HG03097 (cell line): ENCODE data around the gene CACNA2D1.

Experiments used
- ATAC-seq: cut with Tn5 transposase; IDR thresholded peaks from one replicate; pipeline ENCODE4 v1.9.1; 2021; ENCODE audit not compliant: unreplicated experiment, low FRiP score

CACNA2D1 gene

DNA sequence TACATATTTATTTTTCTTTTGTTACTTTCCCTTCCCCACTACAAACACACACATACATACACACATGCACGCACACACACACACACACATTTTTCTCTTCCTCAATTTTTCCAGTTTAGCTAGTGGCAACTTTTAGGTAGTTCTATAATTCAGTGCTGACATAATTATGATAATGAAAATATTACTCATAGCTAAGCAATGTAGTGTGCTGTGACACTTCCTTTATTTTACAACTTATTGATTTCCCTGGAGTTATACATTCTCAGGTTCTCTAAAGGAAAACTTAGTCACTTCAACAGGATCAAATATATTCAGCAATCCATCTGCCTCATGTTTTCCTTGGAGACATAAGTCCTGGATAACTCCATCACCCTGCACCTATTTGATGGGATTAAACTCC is 151.6 kb downstream of the CACNA2D1 start:
- ATAC-seq: no peak

DNA sequence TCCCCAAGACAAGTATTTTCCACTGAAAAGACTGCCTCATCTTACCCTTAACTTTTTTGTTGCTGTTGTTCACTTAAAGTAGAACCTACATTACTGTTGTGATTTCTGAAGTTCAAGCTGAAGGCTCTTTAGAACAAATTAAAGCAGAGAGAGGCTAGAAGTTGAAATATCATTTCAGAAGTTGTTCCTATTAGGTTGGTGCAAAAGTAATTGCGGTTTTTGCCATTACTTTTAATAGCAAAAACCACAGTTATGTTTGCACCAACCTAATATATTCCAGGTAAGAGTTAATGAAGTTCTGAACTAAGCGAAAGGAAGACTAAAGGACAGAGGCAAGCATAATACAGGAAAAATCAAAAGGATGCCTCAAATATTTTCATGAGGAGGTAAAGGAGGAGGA is 153.7 kb downstream of the CACNA2D1 start:
- no peak for ATAC-seq

- ATAC-seq: no peak
Observed at GRCh38 chr7:82289152-82289535, 154.4 kb downstream of the CACNA2D1 start.

- ATAC-seq: no peak
Observed at GRCh38 chr7:82286798-82287140, 156.8 kb downstream of the CACNA2D1 start.

DNA sequence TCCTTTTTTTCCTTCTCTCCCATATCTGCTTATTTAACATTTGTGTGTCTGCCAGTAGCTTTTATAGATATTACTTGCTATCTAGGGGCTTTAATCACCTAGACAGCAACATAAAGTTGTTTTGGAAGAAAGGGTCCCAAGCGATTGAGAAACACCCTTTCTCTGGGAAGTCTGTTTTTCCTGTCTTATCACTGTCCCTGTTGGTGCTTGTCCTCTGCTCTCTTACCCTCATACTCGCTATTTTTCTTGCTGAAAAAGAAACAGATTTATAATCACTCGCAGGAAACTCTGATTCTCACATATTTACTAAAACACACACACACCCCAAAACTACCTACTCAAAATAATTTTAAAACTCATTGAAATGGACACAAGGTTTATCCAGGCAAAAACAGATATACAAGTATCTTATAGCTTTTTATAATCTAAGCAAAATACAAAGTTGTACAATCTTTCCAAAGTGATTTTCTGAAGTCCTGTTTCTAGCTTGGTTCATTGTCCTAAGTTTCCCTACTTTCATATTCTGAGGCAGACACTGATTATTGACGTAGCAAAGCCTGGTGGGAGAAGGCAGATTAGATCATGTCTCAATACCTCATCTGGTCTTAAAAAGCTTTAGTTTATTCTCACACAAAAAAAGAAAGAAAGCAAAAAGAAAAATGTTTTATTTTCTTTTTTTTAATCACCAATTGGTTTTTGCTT is 157.3 kb downstream of the CACNA2D1 start:
- ATAC-seq: no peak

- no peak for ATAC-seq
Observed at GRCh38 chr7:82284936-82285519, 158.5 kb downstream of the CACNA2D1 start.

DNA sequence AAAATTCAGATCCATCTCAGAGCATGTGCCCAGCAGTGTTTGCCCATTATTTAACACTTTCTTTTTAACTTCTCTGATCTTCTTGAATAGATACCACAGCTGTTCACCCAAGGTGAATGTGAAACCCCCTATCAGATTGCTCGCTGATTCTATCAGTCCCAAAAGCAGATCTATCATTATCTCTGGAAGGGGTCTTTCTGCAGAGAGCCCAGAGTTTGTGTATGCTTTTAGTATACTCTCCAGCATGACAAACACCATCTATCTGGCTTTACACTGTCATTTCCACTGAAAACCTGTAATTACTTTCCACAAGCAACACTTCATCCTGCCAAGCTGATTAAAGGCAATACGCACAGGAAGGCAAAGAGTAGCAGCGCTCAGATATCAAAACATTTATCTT is 168.2 kb downstream of the CACNA2D1 start:
- ATAC-seq: no peak

GRCh38 chr7:82274681-82275080 is 168.9 kb downstream of the CACNA2D1 start:
- ATAC-seq: no peak

DNA sequence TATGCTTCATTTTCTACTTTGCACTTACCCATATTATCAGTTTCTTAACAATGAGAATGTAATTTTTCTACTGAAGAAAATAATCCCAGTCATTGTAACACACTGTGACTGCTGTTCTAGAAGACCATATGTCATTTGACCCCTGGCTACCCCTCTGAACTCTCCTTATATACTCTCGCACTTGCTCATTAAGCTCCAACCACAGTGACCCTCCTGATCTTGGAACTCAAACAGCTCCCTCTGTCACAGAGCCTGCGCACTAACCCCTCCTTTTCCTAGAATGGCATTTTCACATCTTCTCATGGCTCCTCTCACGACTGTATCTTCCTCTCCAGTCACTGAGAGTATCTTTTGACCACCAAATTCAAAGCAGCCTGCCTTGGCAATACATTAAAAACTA is 169.7 kb downstream of the CACNA2D1 start:
- no peak for ATAC-seq

- ATAC-seq: no peak
Observed at GRCh38 chr7:82270870-82271269, 172.7 kb downstream of the CACNA2D1 start.

GRCh38 chr7:82268632-82269031 is 174.9 kb downstream of the CACNA2D1 start:
- ATAC-seq: no peak

DNA sequence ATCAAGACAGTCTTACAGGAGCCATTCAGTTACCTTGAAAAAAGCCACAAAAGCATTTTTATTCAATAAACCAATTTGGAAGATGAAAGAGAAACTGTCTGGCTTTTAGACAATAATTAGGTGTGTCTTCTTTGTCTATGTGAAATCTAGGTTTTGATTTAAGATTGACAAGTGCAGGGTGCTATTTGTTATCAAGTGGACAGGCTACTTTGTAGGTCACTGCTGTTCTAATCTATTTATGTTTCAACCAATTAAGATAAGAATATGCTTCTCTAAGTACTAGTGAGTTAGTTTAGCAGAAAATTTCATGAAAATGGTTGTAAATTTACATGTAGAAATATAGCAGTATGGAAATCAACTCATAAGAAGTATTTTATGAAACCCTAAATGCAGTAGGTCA is 177.5 kb downstream of the CACNA2D1 start:
- no peak for ATAC-seq

GRCh38 chr7:82264783-82265305 is 178.7 kb downstream of the CACNA2D1 start:
- no peak for ATAC-seq

- ATAC-seq: no peak
Observed at GRCh38 chr7:82263920-82264782, 179.4 kb downstream of the CACNA2D1 start.

DNA sequence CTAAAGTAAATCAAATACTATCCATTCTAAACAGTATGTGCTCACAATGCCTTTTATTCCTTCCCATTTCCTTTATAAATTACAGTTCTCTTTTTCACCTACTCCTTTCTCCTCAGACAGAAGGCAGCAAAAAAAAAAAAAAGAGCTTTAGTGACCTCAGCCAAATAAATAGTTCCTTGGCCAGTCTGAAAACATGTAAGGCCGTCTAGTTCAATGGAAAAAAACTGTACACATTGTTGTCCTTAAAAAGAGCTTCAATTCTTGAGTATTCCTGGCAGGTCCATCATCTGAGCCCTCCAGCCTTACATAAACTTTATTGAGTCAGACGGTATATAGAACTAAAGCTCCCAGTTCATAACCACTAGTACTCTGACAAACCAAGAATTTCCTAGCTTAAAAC is 185.4 kb downstream of the CACNA2D1 start:
- ATAC-seq: no peak

DNA sequence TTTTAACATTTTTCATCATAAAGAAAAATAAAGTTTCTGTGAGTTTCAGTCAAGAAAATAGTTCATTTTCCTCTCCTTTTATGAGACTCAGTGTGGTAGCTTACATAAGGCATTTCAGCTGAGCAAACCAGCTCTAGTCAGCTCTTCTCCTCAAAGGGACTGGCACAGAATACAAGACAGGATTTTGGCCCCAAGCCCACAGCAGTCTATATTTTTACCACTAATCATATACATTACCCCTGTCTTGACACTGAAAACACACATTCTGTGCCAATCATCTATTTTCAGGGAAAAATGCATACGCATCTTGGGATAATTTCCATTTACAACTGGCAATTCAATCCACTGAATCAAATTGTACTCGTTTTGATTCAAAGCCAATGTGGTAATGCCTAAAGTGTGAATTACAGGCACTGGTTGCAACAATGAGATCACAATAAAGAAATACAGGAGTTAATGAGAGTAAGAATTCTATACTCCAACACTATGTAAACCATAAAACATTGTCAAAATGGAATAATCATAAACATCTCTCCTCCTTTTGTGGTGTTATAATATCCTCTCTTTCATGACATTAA is 186.4 kb downstream of the CACNA2D1 start:
- no peak for ATAC-seq

- ATAC-seq: no peak
Observed at GRCh38 chr7:82255706-82256105, 187.9 kb downstream of the CACNA2D1 start.

GRCh38 chr7:82250598-82250997 is 193.0 kb downstream of the CACNA2D1 start:
- no peak for ATAC-seq

DNA sequence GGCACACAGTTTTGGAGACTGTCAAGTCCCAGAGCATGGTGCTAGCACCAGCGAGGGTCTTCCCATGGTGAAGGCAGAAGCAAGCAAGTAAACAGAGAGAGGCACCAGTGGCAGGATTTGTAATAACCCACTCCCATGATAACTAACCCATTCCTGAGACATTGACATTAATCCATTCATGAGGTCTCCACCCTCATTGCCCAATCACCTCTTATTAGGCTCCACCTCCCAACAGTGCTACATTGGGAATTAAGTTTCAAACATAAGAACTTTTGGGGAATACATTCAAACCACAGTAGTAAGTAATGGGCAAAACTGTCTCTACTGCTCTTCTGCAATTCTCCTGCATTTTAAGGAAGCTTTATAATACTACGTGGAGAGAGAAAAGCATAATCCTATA is 193.6 kb downstream of the CACNA2D1 start:
- no peak for ATAC-seq

GRCh38 chr7:82247814-82248433 is 195.7 kb downstream of the CACNA2D1 start:
- ATAC-seq: no peak
